ENCODE results near the gene CFAP299.
"Not testable (repeated sequence)": the region's sequence is repeated elsewhere in the genome, so short reads cannot be mapped to it uniquely, and the experiment has no call there.

DNA sequence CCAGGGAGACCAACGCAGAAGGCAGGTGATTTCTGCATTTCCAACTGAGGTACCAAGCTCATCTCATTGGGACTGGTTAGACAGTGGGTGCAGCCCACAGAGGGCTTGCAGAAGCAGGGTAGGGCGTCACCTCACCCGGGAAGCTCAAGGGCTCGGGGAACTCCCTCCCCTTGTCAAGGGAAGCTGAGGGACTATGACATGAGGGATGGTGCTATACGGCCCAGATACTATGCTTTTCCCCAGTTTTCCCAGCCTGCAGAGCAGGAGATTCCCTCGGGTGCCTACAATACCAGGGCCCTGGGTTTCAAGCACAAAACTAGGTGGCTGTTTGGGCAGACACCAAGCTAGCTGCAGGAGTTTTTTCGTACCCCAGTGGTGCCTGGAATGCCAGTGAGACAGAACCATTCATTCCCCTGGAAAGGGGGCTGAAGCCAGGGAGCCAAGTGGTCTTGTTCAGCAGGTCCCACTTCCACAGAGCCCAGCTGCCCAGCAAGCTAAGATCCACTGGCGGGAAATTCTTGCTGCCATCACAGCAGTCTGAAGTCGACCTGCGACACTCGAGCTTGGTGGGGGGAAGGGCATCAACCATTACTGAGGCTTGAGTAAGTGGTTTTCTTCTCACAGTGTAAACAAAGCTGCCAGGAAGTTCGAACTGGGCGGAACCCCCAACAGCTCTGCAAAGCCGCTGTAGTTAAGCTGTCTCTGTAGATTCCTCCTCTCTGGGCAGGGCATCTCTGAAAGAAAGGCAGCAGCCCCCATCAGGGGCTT is 103.9 kb downstream of the CFAP299 start:
- TF ChIP-seq, protein P1, sequence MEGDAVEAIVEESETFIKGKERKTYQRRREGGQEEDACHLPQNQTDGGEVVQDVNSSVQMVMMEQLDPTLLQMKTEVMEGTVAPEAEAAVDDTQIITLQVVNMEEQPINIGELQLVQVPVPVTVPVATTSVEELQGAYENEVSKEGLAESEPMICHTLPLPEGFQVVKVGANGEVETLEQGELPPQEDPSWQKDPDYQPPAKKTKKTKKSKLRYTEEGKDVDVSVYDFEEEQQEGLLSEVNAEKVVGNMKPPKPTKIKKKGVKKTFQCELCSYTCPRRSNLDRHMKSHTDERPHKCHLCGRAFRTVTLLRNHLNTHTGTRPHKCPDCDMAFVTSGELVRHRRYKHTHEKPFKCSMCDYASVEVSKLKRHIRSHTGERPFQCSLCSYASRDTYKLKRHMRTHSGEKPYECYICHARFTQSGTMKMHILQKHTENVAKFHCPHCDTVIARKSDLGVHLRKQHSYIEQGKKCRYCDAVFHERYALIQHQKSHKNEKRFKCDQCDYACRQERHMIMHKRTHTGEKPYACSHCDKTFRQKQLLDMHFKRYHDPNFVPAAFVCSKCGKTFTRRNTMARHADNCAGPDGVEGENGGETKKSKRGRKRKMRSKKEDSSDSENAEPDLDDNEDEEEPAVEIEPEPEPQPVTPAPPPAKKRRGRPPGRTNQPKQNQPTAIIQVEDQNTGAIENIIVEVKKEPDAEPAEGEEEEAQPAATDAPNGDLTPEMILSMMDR (IDR thresholded peaks at IDR 0.05), result not testable (repeated sequence)
- TF ChIP-seq POLR2A, EP300 (IDR thresholded peaks at IDR 0.05): not testable (repeated sequence)
